Stimulated activated CD8-positive, alpha-beta memory T cell treated with anti-CD3 and anti-CD28 coated beads, Interleukin-4, amount 100 ng/mL, for 4 hours (primary cell): ENCODE results near the gene SLC22A23.
A peak's percentile ranks its signal among the peaks of the same experiment; 100 is the strongest.
"Not testable (repeated sequence)": the region's sequence is repeated elsewhere in the genome, so short reads cannot be mapped to it uniquely, and the experiment has no call there.

Experiments
- DNase-seq, 2 donors: peaks; one replicate each; pipeline ENCODE4 v3.0.0-alpha.2; 2020; ENCODE audit warnings: low read depth in 2 of 2, low spot score in 1 of 2

The SLC22A23 gene

DNA sequence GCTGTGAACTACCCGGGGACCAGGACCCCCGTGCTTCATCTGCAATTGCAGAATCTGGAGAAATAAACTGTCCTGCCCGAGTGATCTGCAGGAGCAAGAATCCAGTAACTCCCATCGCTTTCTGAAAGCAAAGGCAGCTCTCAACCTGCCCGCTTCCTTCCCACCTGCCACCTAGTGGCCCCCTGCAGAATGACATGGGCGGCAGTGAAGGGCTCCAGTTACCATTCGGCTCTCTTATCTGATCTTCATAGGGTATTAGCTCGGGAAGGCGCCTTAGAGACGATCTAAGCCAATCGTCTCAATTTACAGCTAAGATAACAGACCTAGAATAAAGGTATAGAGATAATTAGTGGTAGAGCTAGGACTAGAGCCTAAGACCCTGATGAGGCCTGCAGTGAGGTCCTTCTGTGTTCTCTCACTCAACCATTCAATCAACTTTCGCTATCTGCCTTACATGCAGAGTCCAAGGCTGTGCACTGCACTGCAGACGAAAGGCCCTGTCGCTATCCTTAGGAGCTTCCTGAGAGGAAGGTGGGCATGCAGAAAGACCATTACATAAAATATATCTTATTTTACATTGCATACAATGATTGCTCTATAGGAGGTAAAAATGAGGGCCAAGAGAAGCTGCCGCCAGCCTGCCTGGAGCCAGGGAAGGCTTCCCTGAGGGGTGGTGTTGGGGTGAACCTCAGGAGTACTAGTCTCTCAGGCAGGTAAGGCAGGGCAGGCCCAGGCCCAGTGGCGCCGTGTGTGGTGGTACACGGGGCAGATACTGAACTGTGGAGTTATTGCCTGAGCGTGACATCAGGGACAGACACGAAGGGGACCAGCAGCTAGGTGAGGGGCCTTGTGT lies 205.2 kb downstream of the SLC22A23 start:
- DNase-seq: peak; percentile 56 to 63

DNA sequence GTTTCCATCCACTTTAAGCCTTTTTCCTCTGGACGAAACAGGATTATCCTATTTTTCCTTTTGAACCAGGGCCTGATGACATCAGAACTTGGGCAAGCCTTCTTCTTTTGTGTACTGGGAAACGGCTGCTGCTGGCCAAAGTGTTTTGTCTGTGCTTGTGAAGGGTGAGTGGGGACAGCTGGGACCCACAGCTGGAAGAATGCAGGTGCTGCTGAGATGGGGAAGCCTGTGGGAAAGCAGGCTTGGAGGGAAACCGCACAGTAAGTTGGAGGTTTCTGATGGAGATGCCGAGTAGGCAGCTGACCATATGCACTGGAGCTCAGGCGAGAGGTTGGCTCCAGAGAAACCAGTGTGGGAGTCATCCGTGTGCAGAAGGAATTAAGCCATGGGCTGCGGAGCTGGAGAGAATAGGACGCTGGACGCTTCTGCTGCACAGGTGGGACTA lies 206.6 kb downstream of the SLC22A23 start:
- DNase-seq: no peak

DNA sequence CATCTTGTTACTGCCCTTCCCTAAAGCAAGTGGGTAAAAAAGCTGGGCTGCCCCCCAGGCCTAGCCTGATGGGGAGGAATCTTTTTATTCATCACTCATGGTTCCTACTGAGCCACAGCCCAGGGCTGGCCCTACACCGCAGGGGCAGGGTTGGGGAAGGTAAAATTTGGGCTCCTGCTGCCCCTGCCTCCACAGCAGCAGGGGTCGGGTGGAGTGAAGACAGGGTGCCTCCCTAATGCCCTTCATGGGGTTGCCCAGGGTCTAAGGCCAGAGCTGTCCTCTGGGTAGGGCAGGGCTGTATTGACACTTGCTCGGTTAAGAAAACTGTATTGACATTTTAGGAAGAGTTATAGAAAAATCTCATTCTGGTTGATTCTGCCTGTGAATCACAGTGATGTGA lies 207.0 kb downstream of the SLC22A23 start:
- no peak for DNase-seq

DNA sequence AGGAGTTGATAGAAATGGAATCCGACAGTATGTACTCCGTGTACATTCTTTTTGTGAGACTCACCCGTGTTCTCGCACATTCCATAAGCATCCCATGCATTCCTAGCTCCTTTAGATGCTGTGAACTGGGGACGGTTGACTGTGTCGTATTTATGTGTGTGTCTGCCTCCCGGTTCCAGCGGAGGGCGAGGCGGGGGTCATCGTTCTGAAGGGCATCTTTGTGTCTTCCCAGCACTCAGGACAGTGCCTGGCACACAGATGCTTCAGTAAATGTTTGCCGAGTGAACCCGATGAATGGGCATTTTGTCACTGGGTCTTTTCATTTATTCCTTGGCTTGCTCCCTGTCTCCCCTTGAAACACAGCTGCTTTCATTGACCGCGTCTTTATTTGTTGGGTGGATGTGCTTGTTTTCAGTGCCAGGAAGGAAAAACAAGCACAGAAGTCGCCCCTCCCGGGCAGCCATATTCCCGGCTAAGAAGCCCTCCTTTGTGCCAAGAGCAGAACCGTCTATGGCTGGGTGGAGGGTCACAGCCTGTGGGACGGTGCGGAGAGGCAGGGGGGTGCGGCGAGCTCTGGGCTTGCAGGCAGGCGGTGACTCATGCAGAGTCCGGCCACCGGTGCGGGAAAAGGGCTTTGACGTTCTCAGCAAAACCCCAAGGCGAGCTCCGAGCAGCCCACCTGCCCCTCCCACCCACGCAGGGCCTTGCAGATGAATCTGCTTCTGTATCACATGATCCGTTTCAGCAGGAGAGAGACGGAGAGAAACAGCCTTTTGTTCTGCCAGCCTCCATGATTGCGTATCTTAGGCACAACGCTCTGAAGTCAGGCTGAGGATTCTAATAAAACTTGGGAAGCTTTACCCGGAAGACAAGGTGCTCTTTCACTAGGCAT lies 209.3 kb downstream of the SLC22A23 start:
- no peak for DNase-seq

DNA sequence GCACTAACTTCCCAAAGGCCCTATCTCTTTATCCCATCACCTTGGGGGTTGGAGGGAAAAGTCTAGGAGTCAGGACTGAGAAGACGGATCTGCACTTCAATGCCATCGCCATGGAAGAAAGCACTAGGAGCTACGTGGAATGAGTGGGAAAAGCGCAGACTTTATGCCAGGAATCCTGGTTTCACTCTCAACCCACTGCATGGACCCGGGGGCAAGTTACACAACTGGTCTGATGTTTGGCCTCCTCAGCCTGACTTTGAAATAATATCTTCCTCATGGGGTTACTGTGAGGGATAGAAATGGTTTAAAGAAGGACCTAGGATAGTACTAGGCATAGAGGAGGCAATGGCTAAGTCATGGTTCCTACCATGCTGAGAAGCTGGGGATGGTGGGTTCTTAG lies 211.6 kb downstream of the SLC22A23 start:
- DNase-seq: no peak

DNA sequence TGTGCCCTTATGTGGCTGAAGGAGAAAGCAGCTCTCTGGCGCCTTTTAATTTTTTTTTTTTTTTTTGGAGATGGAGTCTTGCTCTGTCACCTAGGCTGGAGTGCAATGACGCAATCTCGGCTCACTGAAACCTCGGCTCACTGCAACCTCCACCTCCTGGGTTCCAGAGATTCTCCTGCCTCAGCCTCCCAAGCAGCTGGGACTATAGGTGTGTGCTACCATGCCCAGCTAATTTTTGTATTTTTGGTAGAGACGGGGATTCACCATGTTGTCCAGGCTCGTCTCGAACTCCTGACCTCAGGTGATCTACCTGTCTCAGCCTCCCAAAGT lies 212.1 kb downstream of the SLC22A23 start:
- DNase-seq: not testable (repeated sequence)

DNA sequence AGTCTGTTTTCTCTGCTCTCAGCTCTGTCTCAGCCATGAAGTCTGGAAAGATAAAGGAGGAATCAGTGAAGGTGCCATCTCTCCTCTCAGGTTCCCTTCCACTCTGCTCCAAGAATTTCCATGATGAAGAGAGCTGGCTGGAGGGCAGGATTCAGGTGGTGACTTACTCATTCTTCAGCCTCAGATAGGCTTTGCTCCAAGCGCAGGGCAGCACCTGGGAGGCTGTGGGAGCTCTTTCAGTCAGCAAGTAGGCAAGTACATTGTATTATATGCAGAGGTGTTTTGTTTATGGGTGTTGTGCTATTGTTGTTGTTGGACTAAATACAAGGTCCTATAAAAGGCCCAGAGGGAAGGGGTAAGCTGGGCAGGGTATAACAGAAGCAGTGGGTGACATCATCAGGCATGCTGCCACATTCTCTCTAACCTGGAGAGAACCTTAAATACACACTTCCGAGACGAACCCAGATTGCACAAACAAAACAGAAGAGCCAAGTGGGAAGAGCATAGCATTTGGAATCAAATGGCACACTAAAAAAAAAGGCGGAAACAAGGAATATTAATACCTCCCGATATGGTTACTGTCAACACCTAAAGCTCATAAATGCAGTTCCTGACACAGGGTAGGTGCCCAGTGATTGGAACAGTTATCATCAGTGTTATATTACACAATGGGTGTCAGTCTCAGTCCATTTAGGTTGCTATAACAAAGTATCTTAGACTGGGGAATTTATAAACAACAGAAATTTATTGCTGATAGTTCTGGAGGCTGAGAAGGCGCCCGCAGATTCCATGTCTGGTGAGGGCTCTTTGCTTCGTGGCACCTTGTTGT lies 212.6 kb downstream of the SLC22A23 start:
- DNase-seq: no peak

DNA sequence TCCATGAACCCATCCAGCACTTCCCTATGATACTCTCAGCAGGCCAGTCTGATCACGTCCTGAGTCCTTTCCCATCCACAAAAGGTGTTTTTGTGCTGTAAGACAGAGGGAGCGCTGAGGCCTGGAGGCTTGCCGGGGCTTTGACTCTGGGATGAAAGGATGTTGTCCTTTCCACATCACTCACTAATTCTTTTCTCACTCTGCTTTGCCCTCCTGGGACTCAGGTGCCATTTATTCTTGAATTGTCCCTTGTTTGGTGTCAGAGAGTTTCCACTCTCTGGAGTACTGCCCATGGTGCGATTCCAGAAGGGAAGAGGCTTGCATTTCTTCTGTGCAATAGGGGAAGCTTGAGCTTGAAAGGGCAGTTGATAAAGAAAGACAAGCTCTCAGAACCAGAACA lies 214.1 kb downstream of the SLC22A23 start:
- DNase-seq: no peak

DNA sequence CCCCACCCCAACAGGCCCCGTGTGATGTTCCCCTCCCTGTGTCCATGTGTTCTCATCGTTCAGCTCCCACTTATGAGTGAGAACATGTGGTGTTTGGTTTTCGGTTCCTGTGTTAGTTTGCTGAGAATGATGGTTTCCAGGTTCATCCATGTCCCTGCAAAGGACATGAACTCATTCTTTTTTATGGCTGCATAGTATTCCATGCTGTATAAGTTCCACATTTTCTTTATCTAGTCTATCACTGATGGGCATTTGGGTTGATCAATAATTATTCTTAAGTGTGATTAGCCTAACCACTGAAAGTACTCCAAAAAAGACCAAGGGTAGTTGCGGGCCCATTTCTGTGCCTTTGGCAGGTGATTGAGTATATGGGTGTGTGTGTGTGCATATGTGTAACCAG lies 215.1 kb downstream of the SLC22A23 start:
- DNase-seq: not testable (repeated sequence)

DNA sequence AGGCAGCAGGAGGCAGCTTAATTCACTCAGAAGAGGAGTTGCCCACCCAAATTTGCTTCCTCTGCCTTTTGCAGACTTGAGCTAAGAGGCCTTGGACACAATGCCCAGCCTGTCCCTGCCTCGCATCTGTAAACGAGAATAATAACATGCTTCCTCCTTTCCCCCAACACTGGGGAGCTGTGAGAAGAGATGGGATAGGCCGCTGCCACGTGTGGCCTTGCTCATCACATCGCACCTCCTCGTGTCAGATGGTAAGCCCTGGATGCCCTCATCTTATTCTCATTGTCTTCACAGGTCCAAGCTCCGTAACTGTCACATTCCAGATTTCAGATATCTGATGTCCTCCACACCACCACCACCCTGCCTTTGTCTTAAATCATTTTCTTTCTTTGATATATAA lies 216.3 kb downstream of the SLC22A23 start:
- no peak for DNase-seq

DNA sequence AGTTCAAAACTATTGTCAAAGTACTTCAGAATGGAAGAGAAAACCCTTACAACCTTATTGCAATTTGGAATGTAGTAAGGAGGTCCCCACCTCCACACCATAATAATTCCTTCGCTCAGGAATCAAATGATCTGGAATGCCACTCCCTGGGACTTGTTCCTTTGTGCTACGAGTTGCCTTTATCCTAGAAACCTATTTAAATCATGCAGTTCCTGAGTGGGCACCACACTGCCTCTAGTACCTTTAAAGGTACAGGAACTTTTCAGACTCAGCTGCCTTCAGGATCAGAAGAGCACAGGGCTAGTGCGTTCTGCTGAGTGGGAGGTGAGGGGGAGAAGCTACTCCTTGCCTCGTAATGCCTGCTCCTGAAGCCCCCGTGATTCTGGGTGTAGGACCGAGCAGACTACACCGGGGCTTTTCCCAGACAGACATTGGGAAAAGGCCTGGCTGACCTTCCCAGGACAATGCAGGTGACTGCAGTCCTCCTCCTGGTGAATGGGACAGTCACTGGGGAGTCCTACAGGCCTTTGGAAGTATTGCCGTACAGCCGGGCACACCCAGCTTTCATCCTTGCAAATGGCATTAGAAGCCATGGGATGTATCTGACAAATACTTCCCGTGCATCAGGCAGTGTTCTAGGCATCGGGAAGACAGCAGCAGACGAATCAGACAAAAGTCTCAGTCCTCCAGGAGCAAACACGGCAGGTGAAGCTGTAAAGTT lies 217.6 kb downstream of the SLC22A23 start:
- DNase-seq: no peak

DNA sequence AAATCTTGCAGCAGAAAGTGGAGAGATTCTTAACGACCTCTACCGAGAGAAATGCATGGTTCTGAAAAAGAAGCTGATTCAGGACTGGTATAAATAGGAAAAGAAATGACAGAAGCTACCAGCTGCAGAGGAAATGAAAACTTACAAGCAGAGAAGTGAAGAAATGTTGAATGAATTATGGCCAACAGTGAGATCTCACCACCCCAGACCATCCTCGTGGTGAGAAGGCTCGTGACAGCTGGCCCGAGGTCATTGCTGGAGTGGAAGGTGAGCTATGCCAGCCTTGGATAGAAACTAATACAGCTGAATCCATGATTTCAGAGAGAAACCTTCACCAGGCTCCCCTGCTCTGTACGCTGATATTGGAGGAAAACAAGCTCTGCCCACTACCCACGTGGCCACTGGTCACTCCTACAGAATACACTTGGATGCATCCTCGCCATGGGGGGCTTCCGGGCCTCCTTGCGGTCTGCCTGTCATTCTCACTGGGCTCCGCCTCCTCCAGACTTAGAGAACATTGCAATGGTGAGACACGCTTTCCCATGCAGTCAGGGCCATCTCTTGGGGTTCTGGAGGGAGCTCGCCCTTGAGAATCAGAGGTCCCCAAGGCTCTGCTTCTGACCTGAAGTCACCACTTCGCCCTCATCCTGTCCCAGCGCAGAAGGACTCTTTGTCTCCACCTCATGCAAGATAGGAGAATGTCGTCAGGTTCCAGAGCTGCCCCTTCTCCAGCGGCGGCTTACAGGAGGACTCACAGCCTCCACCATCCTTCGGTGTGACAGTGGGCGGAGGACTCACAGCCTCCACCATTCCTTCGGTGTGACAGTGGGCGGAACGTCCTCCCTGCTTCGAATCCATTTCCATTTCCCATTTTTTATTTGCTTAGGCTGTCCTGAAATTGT lies 218.8 kb downstream of the SLC22A23 start:
- DNase-seq: no peak

DNA sequence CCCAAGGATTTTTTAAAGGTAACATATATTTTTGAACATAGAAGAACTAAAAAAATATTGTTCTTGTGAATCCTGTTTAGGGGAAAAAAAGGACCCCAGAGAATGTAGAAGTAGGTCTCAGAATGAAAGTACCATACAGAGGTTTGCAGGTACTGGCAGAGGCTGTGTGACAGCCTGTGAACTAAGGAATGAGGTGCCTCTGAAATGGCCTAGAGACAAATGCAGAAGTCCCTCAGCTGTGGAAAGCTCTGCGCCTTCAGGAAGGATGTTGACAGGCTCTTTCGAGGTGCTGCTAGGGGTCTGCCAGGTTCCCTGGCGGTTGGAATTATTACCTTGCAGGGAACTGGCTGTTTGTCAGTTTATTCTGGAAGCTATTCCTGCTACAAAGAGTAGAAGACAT lies 220.8 kb downstream of the SLC22A23 start:
- DNase-seq: no peak

DNA sequence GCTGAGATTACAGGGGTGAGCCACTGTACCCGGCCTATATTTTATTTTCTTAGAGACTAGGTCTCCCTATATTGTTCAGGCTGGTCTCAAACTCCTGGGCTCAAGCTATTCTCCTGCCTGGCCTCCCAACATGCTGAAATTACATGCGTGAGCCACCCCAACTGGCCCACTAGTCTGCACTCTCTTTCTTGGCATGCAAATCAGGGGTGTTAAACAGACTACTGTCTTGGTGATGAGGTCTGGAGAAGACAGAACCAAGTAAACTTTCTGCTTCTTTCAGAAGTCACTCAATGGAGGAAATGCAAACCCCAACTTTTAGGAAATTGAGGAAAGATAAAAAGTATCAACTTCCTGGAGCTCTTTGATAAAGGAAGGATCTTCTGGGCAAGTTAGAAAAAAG lies 221.4 kb downstream of the SLC22A23 start:
- DNase-seq: no peak

DNA sequence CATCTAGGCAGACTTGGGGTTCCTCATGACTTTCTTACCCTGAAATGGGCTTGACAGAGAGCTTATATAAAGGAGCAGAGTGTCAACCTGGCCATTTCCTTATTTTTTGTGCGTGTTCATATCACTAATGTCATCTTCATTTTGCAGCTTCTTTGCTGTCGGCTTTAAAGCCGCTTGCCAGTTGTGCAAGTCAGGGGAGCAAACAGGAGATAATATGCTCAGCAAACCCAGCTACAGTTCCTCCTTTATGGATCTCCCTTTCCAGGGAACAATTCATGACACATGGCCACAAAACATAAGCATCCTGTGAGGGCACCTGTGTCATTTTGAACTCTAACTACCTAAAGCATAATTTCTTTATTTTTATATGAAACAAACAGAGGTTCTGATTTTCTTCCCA lies 222.9 kb downstream of the SLC22A23 start:
- DNase-seq: no peak

DNA sequence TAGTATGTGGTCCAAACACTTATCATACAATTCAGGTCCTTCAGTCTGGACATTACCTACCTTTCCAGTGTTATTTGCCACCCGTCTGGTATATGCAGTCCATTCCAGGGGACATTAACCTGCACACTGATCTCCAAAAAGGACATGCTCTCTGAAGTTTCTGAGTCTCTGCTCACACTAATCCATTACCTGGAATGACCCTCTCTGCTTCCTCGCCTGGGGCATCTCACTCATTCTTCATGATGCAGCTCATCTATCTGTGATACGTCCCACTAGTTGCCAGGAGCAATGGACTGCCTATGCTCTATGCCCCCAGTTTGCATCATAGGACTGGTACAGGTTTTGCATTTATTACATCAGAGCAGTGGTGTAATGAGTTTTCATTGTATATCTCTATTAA lies 223.5 kb downstream of the SLC22A23 start:
- no peak for DNase-seq

DNA sequence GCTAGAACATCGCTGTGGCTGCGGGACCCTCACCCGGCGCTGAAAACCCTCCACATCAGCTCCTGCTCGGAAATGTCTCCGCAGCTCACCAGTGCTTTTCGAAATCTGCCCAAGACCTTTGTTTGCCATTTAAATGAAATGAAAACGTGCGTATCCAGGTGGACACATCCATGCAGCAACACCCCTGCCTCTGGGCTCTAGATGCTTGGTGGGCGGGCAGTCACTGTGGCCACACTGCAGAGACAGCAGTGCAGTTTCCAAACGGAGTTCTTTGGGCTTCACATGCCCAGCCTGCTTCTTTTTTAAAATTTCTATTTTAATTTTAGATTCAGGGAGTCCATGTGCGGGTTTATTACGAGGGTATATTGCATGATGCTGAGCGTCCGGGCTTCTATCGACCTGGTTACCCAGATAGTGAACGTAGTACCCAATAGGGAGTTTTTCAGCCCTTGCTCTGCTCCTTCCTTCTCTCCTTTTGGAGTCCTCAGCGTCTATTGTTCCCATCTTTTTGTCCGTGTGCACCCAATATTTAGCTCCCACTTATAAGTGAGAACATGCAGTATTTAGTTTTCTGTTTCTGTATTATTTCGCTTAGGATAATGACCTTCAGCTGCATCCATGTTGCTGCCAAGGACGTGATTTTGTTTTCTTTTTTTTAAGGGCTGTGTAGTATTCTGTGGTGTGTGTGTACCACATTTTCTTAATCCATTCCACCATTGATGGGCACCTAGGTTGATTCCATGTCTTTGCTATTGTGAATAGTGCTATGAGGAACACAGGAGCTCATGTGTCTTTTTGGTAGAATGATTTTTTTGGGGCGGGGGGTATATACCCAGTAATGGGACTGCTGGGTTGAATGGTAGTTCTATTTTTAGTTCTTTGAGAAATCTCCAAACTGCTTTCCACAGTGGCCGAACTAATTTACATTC lies 224.6 kb downstream of the SLC22A23 start:
- no peak for DNase-seq

DNA sequence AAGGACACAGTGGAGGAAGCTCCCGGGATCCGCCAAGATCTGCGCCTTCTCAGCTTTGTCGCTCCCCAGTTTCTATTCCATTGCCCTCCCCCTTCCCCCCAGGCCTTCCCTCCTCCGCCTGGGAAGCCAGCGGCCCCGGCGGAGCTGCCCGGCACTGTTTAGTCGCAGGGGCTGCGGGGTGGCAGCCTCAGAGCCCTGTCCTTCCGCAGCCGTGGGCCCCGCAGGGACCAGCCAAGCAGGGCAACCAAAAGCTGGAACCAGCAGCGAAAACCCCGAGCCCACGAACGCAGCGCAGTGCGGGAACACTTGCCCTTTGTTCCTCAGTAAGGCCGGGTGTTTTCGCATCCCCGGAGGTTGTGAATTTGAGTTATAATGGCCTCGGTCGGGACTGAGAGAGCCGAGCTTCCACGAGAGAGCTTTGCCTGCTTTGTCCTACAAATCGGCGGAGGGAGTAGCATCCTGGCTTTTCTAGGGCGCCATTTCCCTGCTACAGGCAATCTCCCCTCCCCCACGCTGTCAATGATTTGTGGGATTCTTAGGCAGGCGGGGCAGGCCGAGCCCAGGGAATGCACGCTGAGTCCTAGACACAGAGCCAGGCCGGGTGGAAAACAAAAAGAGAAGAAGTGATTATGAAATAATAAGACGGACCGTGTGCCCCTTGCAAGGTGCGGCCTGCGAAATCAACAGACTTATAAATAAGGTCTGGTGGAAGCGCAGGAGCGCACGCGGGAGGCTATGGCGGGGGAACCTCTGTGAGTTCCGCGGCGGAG lies 225.4 kb downstream of the SLC22A23 start:
- no peak for DNase-seq
